WI38 (cell line): ENCODE data around the gene RAD9B.

Experiments
- H3K4me3 ChIP-seq: 2 replicates; pipeline ENCODE4 v1.5.1; 2011; ENCODE audit warnings: low read depth, mild to moderate bottlenecking, control low read depth, low read length
- TF ChIP-seq, protein P1 (sequence below): IDR thresholded peaks from 2 replicates; pipeline ENCODE4 v1.5.1; 2012; ENCODE audit warnings: low read depth, mild to moderate bottlenecking, control low read depth, low read length

RAD9B gene

GRCh38 chr12:110547090-110547489, 45.0 kb downstream of the RAD9B start:
- H3K4me3 ChIP-seq: no peak overlapping the region
- TF ChIP-seq, protein P1, sequence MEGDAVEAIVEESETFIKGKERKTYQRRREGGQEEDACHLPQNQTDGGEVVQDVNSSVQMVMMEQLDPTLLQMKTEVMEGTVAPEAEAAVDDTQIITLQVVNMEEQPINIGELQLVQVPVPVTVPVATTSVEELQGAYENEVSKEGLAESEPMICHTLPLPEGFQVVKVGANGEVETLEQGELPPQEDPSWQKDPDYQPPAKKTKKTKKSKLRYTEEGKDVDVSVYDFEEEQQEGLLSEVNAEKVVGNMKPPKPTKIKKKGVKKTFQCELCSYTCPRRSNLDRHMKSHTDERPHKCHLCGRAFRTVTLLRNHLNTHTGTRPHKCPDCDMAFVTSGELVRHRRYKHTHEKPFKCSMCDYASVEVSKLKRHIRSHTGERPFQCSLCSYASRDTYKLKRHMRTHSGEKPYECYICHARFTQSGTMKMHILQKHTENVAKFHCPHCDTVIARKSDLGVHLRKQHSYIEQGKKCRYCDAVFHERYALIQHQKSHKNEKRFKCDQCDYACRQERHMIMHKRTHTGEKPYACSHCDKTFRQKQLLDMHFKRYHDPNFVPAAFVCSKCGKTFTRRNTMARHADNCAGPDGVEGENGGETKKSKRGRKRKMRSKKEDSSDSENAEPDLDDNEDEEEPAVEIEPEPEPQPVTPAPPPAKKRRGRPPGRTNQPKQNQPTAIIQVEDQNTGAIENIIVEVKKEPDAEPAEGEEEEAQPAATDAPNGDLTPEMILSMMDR: no peak

GRCh38 chr12:110548678-110549077, 46.5 kb downstream of the RAD9B start:
- TF ChIP-seq, protein P1: no peak
- no peak overlapping the region for H3K4me3 ChIP-seq

DNA sequence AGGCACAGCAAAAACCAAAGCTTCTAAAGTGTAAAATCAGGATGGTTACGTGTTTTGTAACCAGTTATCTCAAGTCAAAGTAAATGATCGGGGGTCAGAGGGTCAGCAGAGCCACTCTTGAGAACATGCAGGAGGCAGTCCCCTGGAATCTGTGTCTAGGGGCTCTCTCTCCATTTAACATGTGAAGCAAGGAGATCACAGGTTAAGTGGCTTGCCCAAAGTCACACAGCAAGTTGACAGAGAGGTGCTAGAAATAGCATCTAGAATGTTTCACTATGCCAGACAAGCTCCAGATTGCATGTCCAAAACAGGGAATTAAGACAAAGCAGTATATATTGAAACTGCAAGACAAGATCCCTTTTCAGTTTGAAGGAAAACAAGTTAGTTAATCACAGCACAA, 47.6 kb downstream of the RAD9B start:
- H3K4me3 ChIP-seq: no peak overlapping the region
- TF ChIP-seq, protein P1: no peak

DNA sequence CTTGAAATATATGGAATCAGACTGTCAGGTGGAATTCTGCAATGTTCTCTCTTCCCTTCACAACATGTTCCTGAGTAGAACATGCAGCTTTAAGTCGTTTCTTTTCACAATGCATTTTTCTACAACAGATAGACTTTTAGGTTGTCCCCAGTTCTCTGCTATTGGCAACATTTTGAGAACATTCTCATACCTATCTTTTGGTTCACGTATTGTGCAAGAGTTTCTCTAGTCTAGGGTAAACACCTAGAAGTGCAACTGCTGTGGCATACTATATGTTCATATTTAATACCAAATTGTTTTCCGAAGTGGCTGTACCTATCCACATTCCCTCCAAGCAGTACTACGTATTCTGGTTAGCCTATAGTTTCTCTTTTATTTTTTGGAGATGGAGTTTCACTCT, 48.9 kb downstream of the RAD9B start:
- TF ChIP-seq, protein P1: no peak
- H3K4me3 ChIP-seq: no peak overlapping the region
